SK-N-SH treated with all-trans-retinoic acid at 6 μM for 48 hours (cell line): ENCODE measurements around the gene PDE1A.

ENCODE experiments used
- ATAC-seq: fragments of 200-7000 bp; cut with Tn5 transposase; 3 replicates; pipeline ENCODE4 v1.9.1; 2020; ENCODE audit warnings: mild to moderate bottlenecking, moderate library complexity
- ARNTL ChIP-seq: fragments of 450-650 bp; formaldehyde crosslinking; IDR thresholded peaks from 2 replicates; pipeline ENCODE4 v1.5.0; 2020; ENCODE audit warnings: low read depth, mild to moderate bottlenecking, moderate library complexity, borderline replicate concordance
- BACH2 ChIP-seq: fragments of 250-450 bp; sonication (Bioruptor Pico); IDR thresholded peaks from 2 replicates; pipeline ENCODE4 v1.9.0; 2021; ENCODE audit warnings: mild to moderate bottlenecking, borderline replicate concordance
- CSDC2 ChIP-seq: fragments of 250-450 bp; sonication (Bioruptor Pico); IDR thresholded peaks from 2 replicates; pipeline ENCODE4 v1.5.0; 2020; ENCODE audit warnings: mild to moderate bottlenecking, moderate library complexity
- ESRRG ChIP-seq: fragments of 250-450 bp; sonication (Bioruptor Pico); IDR thresholded peaks from 2 replicates; pipeline ENCODE4 v1.6.1; 2021; ENCODE audit warnings: mild to moderate bottlenecking
- GLIS3 ChIP-seq: fragments of 250-450 bp; sonication (Bioruptor Pico); IDR thresholded peaks from 2 replicates; pipeline ENCODE4 v1.5.0; 2020; ENCODE audit warnings: mild to moderate bottlenecking, moderate library complexity
- ISL1 ChIP-seq: fragments of 250-450 bp; sonication (Bioruptor Pico); IDR thresholded peaks from 2 replicates; pipeline ENCODE4 v2.1.2; 2022; ENCODE audit warnings: mild to moderate bottlenecking, moderate library complexity
- OSR1 ChIP-seq: fragments of 250-450 bp; sonication (Bioruptor Pico); IDR thresholded peaks from 2 replicates; pipeline ENCODE4 v1.8.0; 2022; ENCODE audit warnings: moderate library complexity, mild to moderate bottlenecking, inconsistent platforms
- PPARA ChIP-seq: fragments of 250-450 bp; sonication (Bioruptor Pico); IDR thresholded peaks from 2 replicates; pipeline ENCODE4 v1.5.0; 2020; ENCODE audit warnings: mild to moderate bottlenecking, borderline replicate concordance
- RARB ChIP-seq: fragments of 250-450 bp; sonication (Bioruptor Pico); IDR thresholded peaks from 2 replicates; pipeline ENCODE4 v1.8.0; 2021; ENCODE audit warnings: mild to moderate bottlenecking, moderate library complexity
- SNAI2 ChIP-seq: fragments of 250-450 bp; sonication (Bioruptor Pico); IDR thresholded peaks from 2 replicates; pipeline ENCODE4 v1.5.0; 2020; ENCODE audit warnings: mild to moderate bottlenecking, moderate library complexity
- TOX ChIP-seq: fragments of 250-450 bp; sonication (Bioruptor Pico); IDR thresholded peaks from 2 replicates; pipeline ENCODE4 v1.8.0; 2021; ENCODE audit warnings: mild to moderate bottlenecking, moderate library complexity, borderline replicate concordance
- ZC3H10 ChIP-seq: fragments of 250-450 bp; sonication (Bioruptor Pico); IDR thresholded peaks from 2 replicates; pipeline ENCODE4 v1.5.1; 2021; ENCODE audit warnings: mild to moderate bottlenecking, moderate library complexity
- ZFP3 ChIP-seq: fragments of 250-450 bp; sonication (Bioruptor Pico); IDR thresholded peaks from 2 replicates; pipeline ENCODE4 v1.5.0; 2020; ENCODE audit warnings: mild to moderate bottlenecking, moderate library complexity
- ZFP30 ChIP-seq: fragments of 450-650 bp; formaldehyde crosslinking; IDR thresholded peaks from 2 replicates; pipeline ENCODE4 v1.5.0; 2022; ENCODE audit warnings: mild to moderate bottlenecking, moderate library complexity
- ZNF565 ChIP-seq: fragments of 450-650 bp; formaldehyde crosslinking; conservative IDR thresholded peaks from 2 replicates; pipeline ENCODE4 v1.5.0; 2020; ENCODE audit warnings: low read depth, mild to moderate bottlenecking, moderate library complexity
- ZNF70 ChIP-seq: fragments of 450-650 bp; formaldehyde crosslinking; IDR thresholded peaks from 2 replicates; pipeline ENCODE4 v1.5.0; 2020; ENCODE audit warnings: mild to moderate bottlenecking, moderate library complexity
- ZNF8 ChIP-seq: fragments of 450-650 bp; formaldehyde crosslinking; IDR thresholded peaks from 2 replicates; pipeline ENCODE4 v1.5.0; 2020; ENCODE audit warnings: mild to moderate bottlenecking, moderate library complexity
- TF ChIP-seq, protein P1 (sequence below): fragments of 250-450 bp; sonication (Bioruptor Pico); IDR thresholded peaks from 2 replicates; pipeline ENCODE4 v1.8.0; 2020; ENCODE audit warnings: mild to moderate bottlenecking, moderate library complexity, borderline replicate concordance
- TF ChIP-seq, protein P2 (sequence below): fragments of 250-450 bp; sonication (Bioruptor Pico); IDR thresholded peaks from 2 replicates; pipeline ENCODE4 v1.5.1; 2021; ENCODE audit warnings: mild to moderate bottlenecking, moderate library complexity
- TF ChIP-seq, protein P3 (sequence below): fragments of 250-450 bp; sonication (Bioruptor Pico); IDR thresholded peaks from 2 replicates; pipeline ENCODE4 v1.5.0; 2020; ENCODE audit warnings: mild to moderate bottlenecking, moderate library complexity
- TF ChIP-seq, protein P4 (sequence below): fragments of 250-450 bp; sonication (Bioruptor Pico); IDR thresholded peaks from 2 replicates; pipeline ENCODE4 v1.5.1; 2020; ENCODE audit warnings: low read depth, mild to moderate bottlenecking, moderate library complexity

Gene PDE1A

DNA sequence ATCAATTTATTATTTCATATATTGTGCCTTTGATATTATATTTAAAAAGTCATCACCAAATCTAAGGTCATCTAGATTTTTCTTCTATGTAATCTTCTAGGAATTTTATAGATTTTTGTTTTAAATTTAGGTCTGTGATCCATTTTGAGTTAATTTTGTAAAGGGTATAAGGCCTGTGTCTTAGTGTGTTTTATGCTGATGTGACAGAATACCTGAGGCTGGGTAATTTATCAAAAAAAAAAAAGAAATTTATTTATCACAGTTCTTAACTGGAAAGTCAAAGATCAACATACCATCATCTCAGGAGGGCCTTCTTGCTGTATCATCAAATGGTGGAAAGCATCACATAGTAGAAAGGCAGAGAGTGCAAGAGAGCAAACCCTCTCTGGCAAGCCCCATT, 216.2 kb downstream of the PDE1A start:
- ATAC-seq: no peak
- TF ChIP-seq PPARA (CRISPR knock-in tag): no peak
- TF ChIP-seq, protein P1, sequence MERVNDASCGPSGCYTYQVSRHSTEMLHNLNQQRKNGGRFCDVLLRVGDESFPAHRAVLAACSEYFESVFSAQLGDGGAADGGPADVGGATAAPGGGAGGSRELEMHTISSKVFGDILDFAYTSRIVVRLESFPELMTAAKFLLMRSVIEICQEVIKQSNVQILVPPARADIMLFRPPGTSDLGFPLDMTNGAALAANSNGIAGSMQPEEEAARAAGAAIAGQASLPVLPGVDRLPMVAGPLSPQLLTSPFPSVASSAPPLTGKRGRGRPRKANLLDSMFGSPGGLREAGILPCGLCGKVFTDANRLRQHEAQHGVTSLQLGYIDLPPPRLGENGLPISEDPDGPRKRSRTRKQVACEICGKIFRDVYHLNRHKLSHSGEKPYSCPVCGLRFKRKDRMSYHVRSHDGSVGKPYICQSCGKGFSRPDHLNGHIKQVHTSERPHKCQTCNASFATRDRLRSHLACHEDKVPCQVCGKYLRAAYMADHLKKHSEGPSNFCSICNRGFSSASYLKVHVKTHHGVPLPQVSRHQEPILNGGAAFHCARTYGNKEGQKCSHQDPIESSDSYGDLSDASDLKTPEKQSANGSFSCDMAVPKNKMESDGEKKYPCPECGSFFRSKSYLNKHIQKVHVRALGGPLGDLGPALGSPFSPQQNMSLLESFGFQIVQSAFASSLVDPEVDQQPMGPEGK (CRISPR knock-in tag): no peak
- no peak for TF ChIP-seq ZNF8 (CRISPR knock-in tag)
- no peak for TF ChIP-seq ZC3H10
- TF ChIP-seq ZFP3 (CRISPR knock-in tag): no peak
- TF ChIP-seq ZNF565: no peak
- TF ChIP-seq SNAI2: no peak
- no peak for TF ChIP-seq ISL1 (CRISPR knock-in tag)
- TF ChIP-seq ARNTL: no peak
- TF ChIP-seq GLIS3 (CRISPR knock-in tag): no peak
- no peak for TF ChIP-seq BACH2 (CRISPR knock-in tag)
- TF ChIP-seq ZFP30: no peak
- TF ChIP-seq, protein P2, sequence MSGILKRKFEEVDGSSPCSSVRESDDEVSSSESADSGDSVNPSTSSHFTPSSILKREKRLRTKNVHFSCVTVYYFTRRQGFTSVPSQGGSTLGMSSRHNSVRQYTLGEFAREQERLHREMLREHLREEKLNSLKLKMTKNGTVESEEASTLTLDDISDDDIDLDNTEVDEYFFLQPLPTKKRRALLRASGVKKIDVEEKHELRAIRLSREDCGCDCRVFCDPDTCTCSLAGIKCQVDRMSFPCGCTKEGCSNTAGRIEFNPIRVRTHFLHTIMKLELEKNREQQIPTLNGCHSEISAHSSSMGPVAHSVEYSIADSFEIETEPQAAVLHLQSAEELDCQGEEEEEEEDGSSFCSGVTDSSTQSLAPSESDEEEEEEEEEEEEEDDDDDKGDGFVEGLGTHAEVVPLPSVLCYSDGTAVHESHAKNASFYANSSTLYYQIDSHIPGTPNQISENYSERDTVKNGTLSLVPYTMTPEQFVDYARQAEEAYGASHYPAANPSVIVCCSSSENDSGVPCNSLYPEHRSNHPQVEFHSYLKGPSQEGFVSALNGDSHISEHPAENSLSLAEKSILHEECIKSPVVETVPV (CRISPR knock-in tag): no peak

DNA sequence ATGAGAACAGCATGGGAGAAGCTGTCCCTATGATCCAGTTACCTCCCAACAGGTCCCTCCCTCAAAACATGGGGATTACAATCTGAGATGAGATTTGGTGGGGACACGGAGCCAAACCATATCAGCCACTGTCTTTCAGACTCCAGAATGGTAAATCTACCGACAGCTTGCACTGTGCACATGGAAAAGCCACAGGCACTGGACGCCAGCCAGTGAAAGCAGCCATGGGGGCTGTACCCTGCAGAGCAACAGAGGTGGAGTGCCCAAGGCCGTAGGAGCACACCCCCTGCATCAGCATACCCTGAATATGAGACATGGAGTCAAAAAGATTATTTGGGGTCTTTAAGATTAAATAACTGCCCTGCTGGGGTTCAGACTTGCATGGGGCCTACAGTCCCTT, 218.4 kb downstream of the PDE1A start:
- ATAC-seq: no peak
- TF ChIP-seq ESRRG (CRISPR knock-in tag) (no peak), PPARA (CRISPR knock-in tag) (no peak), ZFP30 (no peak), TOX (CRISPR knock-in tag) (no peak)
- TF ChIP-seq, protein P2 (CRISPR knock-in tag): no peak

DNA sequence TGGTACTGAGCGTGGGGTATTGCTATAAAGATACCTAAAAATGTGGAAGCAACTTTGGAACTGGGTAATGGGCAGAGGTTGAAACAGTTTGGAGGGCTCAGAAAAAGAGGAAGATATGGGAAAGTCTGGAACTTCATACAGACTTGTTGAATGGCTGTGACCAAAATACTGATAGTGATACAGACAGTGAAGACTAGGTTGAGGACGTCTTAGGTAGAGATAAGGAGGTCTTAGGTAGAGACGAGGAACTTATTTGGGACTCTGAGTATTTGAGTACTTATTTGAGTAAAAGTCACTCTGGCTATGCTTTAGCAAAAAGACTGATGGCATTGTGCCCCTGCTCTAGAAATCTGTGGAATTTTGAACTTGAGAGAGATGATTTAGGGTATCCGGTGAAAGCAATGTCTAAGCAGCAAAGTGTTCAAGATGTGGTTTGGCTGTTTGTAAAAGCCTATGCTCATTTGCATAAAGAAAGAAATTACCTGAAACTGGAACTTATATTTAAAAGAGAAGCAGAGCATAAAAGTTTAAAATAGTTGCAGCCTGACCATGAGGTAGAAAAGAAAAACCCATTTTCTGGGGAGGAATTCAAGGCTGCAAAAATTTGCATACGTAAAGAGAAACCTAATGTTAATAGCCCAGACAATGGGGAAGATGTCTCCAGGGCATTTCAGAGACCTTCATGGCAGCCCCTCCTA, 219.6 kb downstream of the PDE1A start:
- TF ChIP-seq SNAI2: no peak
- TF ChIP-seq ZFP3 (CRISPR knock-in tag): no peak
- TF ChIP-seq OSR1 (CRISPR knock-in tag): no peak
- no peak for TF ChIP-seq ESRRG (CRISPR knock-in tag)
- TF ChIP-seq CSDC2: no peak
- TF ChIP-seq ZC3H10: no peak
- ATAC-seq: no peak

DNA sequence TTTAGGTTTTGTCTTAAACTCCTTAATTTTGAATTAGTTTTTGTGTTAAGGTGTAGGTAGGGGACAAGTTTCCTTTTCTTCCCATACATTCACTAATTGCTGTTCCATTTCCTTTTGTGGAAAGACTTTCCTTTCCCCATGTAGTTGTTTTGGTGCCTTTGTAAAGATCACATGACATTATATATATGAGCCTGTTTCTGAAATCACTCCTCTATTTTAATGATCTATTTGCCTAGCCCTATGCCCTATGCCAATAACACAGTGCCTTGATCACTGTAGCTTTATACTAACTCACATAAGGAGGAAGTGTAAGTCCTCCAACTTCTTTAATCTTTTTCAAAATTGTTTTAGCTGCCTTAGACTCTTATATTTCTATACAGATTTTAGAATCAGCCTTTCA, 229.3 kb downstream of the PDE1A start:
- TF ChIP-seq BACH2 (CRISPR knock-in tag) (no peak), ZNF8 (CRISPR knock-in tag) (no peak)
- TF ChIP-seq, protein P2 (CRISPR knock-in tag): no peak
- ATAC-seq: no peak

DNA sequence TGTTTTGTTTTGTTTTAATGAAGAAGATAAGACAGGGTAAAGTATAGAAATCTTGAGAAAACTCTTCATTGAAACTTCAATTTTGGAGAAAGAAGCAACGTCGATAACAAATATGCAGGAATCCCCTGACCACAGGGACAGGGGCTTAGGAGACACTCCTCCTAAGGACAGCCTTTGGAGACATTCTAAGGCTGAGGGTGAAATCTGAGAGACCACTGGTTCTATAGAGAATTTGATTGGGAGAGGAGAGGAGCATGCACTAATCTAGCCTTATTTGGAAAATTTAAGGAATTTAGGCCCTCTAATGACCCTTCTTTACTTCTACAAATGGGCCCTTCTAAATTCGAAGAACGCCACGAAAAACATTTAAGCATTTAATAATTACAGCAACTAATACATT, 233.5 kb downstream of the PDE1A start:
- no peak for ATAC-seq
- TF ChIP-seq ZNF565 (no peak), ZFP3 (CRISPR knock-in tag) (no peak), ISL1 (CRISPR knock-in tag) (no peak), ARNTL (no peak), ZC3H10 (no peak), RARB (CRISPR knock-in tag) (no peak), ZNF70 (CRISPR knock-in tag) (no peak), PPARA (CRISPR knock-in tag) (no peak)
- TF ChIP-seq, protein P3, sequence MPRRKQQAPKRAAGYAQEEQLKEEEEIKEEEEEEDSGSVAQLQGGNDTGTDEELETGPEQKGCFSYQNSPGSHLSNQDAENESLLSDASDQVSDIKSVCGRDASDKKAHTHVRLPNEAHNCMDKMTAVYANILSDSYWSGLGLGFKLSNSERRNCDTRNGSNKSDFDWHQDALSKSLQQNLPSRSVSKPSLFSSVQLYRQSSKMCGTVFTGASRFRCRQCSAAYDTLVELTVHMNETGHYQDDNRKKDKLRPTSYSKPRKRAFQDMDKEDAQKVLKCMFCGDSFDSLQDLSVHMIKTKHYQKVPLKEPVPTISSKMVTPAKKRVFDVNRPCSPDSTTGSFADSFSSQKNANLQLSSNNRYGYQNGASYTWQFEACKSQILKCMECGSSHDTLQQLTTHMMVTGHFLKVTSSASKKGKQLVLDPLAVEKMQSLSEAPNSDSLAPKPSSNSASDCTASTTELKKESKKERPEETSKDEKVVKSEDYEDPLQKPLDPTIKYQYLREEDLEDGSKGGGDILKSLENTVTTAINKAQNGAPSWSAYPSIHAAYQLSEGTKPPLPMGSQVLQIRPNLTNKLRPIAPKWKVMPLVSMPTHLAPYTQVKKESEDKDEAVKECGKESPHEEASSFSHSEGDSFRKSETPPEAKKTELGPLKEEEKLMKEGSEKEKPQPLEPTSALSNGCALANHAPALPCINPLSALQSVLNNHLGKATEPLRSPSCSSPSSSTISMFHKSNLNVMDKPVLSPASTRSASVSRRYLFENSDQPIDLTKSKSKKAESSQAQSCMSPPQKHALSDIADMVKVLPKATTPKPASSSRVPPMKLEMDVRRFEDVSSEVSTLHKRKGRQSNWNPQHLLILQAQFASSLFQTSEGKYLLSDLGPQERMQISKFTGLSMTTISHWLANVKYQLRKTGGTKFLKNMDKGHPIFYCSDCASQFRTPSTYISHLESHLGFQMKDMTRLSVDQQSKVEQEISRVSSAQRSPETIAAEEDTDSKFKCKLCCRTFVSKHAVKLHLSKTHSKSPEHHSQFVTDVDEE (CRISPR knock-in tag): no peak
- TF ChIP-seq, protein P2 (CRISPR knock-in tag): no peak
- TF ChIP-seq, protein P4, sequence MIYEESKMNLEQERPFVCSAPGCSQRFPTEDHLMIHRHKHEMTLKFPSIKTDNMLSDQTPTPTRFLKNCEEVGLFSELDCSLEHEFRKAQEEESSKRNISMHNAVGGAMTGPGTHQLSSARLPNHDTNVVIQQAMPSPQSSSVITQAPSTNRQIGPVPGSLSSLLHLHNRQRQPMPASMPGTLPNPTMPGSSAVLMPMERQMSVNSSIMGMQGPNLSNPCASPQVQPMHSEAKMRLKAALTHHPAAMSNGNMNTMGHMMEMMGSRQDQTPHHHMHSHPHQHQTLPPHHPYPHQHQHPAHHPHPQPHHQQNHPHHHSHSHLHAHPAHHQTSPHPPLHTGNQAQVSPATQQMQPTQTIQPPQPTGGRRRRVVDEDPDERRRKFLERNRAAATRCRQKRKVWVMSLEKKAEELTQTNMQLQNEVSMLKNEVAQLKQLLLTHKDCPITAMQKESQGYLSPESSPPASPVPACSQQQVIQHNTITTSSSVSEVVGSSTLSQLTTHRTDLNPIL (CRISPR knock-in tag): no peak
